Mammary epithelial cell (primary cell): Measurements from ENCODE around the gene MAP4K3.

ENCODE experiments used
- EZH2 ChIP-seq: IDR thresholded peaks from 2 replicates; pipeline ENCODE4 v1.6.1; 2012; ENCODE audit warnings: low read length, inconsistent platforms, borderline replicate concordance
- TF ChIP-seq, protein P1 (sequence below), 2 donors: IDR thresholded peaks in 1 of 2; conservative IDR thresholded peaks in 1 of 2; 2 replicates each; pipeline ENCODE4 v1.5.1; 2011 to 2012; ENCODE audit warnings: inconsistent platforms in 2 of 2, low read length in 2 of 2, mild to moderate bottlenecking in 2 of 2, control low read depth in 1 of 2, low read depth in 1 of 2; ENCODE audit not compliant: insufficient read depth in 1 of 2; ENCODE audit errors: extremely low read depth in 1 of 2

GRCh38 chr2:39373181-39373802 lies 63.8 kb downstream of the MAP4K3 start:
- TF ChIP-seq, protein P1, sequence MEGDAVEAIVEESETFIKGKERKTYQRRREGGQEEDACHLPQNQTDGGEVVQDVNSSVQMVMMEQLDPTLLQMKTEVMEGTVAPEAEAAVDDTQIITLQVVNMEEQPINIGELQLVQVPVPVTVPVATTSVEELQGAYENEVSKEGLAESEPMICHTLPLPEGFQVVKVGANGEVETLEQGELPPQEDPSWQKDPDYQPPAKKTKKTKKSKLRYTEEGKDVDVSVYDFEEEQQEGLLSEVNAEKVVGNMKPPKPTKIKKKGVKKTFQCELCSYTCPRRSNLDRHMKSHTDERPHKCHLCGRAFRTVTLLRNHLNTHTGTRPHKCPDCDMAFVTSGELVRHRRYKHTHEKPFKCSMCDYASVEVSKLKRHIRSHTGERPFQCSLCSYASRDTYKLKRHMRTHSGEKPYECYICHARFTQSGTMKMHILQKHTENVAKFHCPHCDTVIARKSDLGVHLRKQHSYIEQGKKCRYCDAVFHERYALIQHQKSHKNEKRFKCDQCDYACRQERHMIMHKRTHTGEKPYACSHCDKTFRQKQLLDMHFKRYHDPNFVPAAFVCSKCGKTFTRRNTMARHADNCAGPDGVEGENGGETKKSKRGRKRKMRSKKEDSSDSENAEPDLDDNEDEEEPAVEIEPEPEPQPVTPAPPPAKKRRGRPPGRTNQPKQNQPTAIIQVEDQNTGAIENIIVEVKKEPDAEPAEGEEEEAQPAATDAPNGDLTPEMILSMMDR (conservative IDR thresholded peaks at IDR 0.05 in 1 of 2, IDR thresholded peaks at IDR 0.05 in 1 of 2; ENCODE audit: extremely low read depth in 1 of 2, insufficient read depth in 1 of 2, low read depth in 1 of 2, low read length in 2 of 2), result no peak
- no peak for TF ChIP-seq EZH2
